SK-N-MC (cell line): ENCODE data around the gene SLC26A2.

Experiments
- EZH2 ChIP-seq: fragments of 200-600 bp; sonication (generic); IDR thresholded peaks from one replicate; pipeline ENCODE4 v1.6.1; 2017; ENCODE audit warnings: antibody characterized with exemption
- FOXP2 ChIP-seq: optimal IDR thresholded peaks from 2 replicates; pipeline ENCODE3; 2011; ENCODE audit warnings: mild to moderate bottlenecking, moderate library complexity; ENCODE audit not compliant: insufficient read depth; ENCODE audit errors: extremely low read length, control extremely low read depth
- POLR2AphosphoS5 ChIP-seq: IDR thresholded peaks from 2 replicates; pipeline ENCODE4 v1.6.1; 2012; ENCODE audit warnings: mild to moderate bottlenecking, low read depth, low read length, borderline replicate concordance

DNA sequence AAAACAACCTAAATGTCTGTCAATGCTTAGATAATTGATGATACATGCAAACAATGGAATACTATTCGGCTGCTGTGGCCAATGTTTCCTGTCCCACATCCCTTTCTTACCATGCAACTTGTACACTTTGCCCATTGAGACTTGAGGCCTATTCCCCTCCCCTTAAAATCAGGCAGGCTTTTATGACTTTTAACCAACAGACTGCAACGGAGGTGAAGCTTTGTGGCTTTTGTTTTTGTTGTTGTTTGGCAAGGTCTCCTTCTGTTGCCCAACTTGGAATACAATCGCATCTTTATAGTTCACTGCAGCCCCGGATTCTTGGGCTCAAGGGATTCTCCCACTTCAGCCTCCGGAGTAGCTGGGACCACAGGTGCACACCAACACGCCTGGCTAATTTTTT, 5.8 kb upstream of the SLC26A2 start:
- TF ChIP-seq POLR2AphosphoS5, result no peak
- no peak for TF ChIP-seq EZH2
- TF ChIP-seq FOXP2, result no peak
